Ovary (tissue), 9 donors: ENCODE measurements around the gene CCDC57. TPM values are rescaled to one million over a fixed set of nuclear protein-coding genes. Genes with fewer than 3 reads are reported as not detected.

Source experiments
- DNase-seq, 5 donors: peaks; one replicate each; pipeline ENCODE4 v3.0.0-alpha.2; 2019 to 2020
- H3K27ac ChIP-seq, 2 donors: fragments of 200-600 bp; one replicate each; pipeline versions ENCODE4 v1.5.1 to v1.8.0; 2019 to 2022
- H3K27me3 ChIP-seq: fragments of 200-600 bp; one replicate; pipeline ENCODE4 v1.8.0; 2022
- H3K36me3 ChIP-seq: fragments of 200-600 bp; sonication (generic); one replicate; pipeline ENCODE4 v1.5.1; 2019
- H3K4me1 ChIP-seq: one replicate; pipeline ENCODE4 v1.8.1; 2013; ENCODE audit warnings: mild to moderate bottlenecking, moderate library complexity; ENCODE audit not compliant: insufficient read depth
- H3K4me3 ChIP-seq: fragments of 200-600 bp; sonication (generic); one replicate; pipeline ENCODE4 v1.5.1; 2017
- H3K9me3 ChIP-seq, 2 donors: fragments of 200-600 bp in 1 of 2; sonication (generic) in 1 of 2; one replicate each; pipeline versions ENCODE4 v1.5.1 to v1.8.1; 2013 to 2019; ENCODE audit warnings: mild to moderate bottlenecking in 1 of 2, moderate library complexity in 1 of 2
- CTCF ChIP-seq, 3 donors: fragments of 450-650 bp in 2 of 3; fragments of 200-600 bp in 1 of 3; IDR thresholded peaks; one replicate each; pipeline versions ENCODE4 v1.5.1 to v1.8.0; 2016 to 2022; ENCODE audit warnings: antibody characterized with exemption in 3 of 3, mild to moderate bottlenecking in 1 of 3
- EP300 ChIP-seq: sonication (generic); formaldehyde crosslinking; IDR thresholded peaks from one replicate; pipeline ENCODE4 v1.6.1; 2017; ENCODE audit warnings: antibody characterized with exemption
- POLR2A ChIP-seq: fragments of 450-650 bp; IDR thresholded peaks from one replicate; pipeline ENCODE4 v1.6.1; 2017; ENCODE audit warnings: antibody characterized with exemption, mild to moderate bottlenecking, moderate library complexity
- WGBS, 3 donors: extraction: QIAGEN DNeasy Blood & Tissue Kit in 1 of 3; methylation state at CpG; one replicate each; pipeline versions ENCODE4 v1.1.5 to v1.1.7; 2013 to 2017; 5-methylcytosine and 5-hydroxymethylcytosine counted together
- intact Hi-C, 4 donors: fragments of 100-400 bp; cut with DNase I; formaldehyde crosslinking; loops; one replicate each; pipeline versions ENCODE4 v1.11.0 to v1.15.1; 2022 to 2023
- polyA plus RNA-seq, 2 donors: library from polyadenylated mRNA; stranded (reverse); fragments of 200-250 nt in 1 of 2; fragments of 350-450 nt in 1 of 2; fragmentation: Illumina TruSeq in 1 of 2; extraction: RNeasy Lipid Tissue Mini Kit (QIAGEN cat#74804) in 1 of 2; gene quantifications; one replicate each; pipeline ENCODE4 v1.2.3, GENCODE V29; 2013 to 2014
- total RNA-seq, 7 donors: library from RNA; depleted of rRNA in 2 of 7; stranded (reverse); fragments of >200 nt in 2 of 7; fragmentation: NEBNext Ultra II Directional in 3 of 7; extraction: Animal tissue kit (Norgen Biotek cat#: 25700) in 3 of 7; gene quantifications; one replicate each; pipeline versions ENCODE4 v1.1.0 to v1.2.4, GENCODE V29; 2016 to 2023
- donor health status: DM: no; HTN: no; CAD: no; lungs with moderate emphysema.
- donor health status: DM: no; HTN: no; CAD: no.
- donor health status: Bipolar disorder and iron deficiency.
- donor health status: DM: yes; HTN: yes; CAD: no.
- donor health status: DM: no; HTN: no; CAD: no.
- donor health status: DM: yes; HTN: yes; CAD: no.

Gene CCDC57
- total and polyA plus RNA-seq, 9 donors: 7.7 to 65.0 (median 40.3) TPM

GRCh38 chr17:82236142-82236971, 23.7 kb upstream of the CCDC57 start:
- Histone ChIP-seq H3K4me1 (peaks cover 54% of the 10 kb centered on the region), H3K9me3 (no peaks in the 10 kb centered on the region), H3K27me3 (no peaks in the 10 kb centered on the region), H3K27ac (peak overlapping the region; percentile 1 to 60), H3K36me3 (no peaks in the 10 kb centered on the region), H3K4me3 (no peak overlapping the region)
- 25 to 30% (median 25%) methylated on average over 37 to 44 of the region's 44 CpGs for WGBS, 3 donors
- peak; percentile 68 to 85 (median 81) for DNase-seq
- intact Hi-C loops: loop anchor here in 2 of 4 donors (2.0 to 10.0 kb wide), 3 partner anchors 58 to 86 kb away; no protein-coding TSS in a partner anchor
- TF ChIP-seq CTCF (IDR thresholded peaks at IDR 0.05) (peak; percentile 85 to 91 (median 89)), POLR2A (no peak)

GRCh38 chr17:82235775-82236141, 23.1 kb upstream of the CCDC57 start:
- Histone ChIP-seq H3K27me3 (no peaks in the 10 kb centered on the region), H3K4me3 (no peak overlapping the region), H3K36me3 (no peaks in the 10 kb centered on the region), H3K9me3 (no peaks in the 10 kb centered on the region), H3K27ac (peak overlapping the region in 1 of 2 donors; percentile 60), H3K4me1 (peaks cover 48% of the 10 kb centered on the region)
- intact Hi-C loops: loop anchor here in 3 of 4 donors (2.0 to 10.0 kb wide), 4 partner anchors 59 to 87 kb away; no protein-coding TSS in a partner anchor
- WGBS, 3 donors: 22 to 46% (median 27%) methylated on average over 15 of the region's 15 CpGs
- TF ChIP-seq CTCF (IDR thresholded peaks at IDR 0.05) (no peak), POLR2A (no peak), EP300 (no peak)
- peak; percentile 61 to 74 (median 71) for DNase-seq

- Histone ChIP-seq H3K27ac (no peak overlapping the region), H3K9me3 (no peaks in the 10 kb centered on the region), H3K36me3 (no peaks in the 10 kb centered on the region), H3K27me3 (no peaks in the 10 kb centered on the region), H3K4me1 (peaks cover 48% of the 10 kb centered on the region), H3K4me3 (no peak overlapping the region)
- 70 to 76% (median 76%) methylated on average over 18 to 19 of the region's 19 CpGs for WGBS, 3 donors
- DNase-seq: peak in 1 of 5 donors; percentile 31
- no peak for TF ChIP-seq CTCF (IDR thresholded peaks at IDR 0.05)
- intact Hi-C loops: loop anchor here in 3 of 4 donors (2.0 to 10.0 kb wide), 3 partner anchors 60 to 88 kb away; no protein-coding TSS in a partner anchor
Measured at GRCh38 chr17:82235056-82235774, 22.6 kb upstream of the CCDC57 start.

GRCh38 chr17:82234211-82235055, 21.8 kb upstream of the CCDC57 start:
- Histone ChIP-seq H3K4me1 (peaks cover 42% of the 10 kb centered on the region), H3K27ac (no peak overlapping the region), H3K27me3 (no peaks in the 10 kb centered on the region), H3K9me3 (no peaks in the 10 kb centered on the region), H3K36me3 (no peaks in the 10 kb centered on the region), H3K4me3 (no peak overlapping the region)
- DNase-seq: peak in 2 of 5 donors; percentile 21 to 36
- 45 to 57% (median 46%) methylated on average over 26 of the region's 26 CpGs for WGBS, 3 donors
- TF ChIP-seq POLR2A (no peak), CTCF (IDR thresholded peaks at IDR 0.05) (no peak), EP300 (no peak)
- intact Hi-C loops: loop anchor here in 3 of 4 donors (2.0 to 10.0 kb wide), 3 partner anchors 60 to 88 kb away; no protein-coding TSS in a partner anchor
